Measurements from ENCODE around the gene OXA1L.

- TF ChIP-seq RELA (CRISPR knock-in tag; IDR thresholded peaks at IDR 0.05) (no peak), ZNF44 (CRISPR knock-in tag; IDR thresholded peaks at IDR 0.05) (no peak), PRDM15 (CRISPR knock-in tag; IDR thresholded peaks at IDR 0.05) (no peak), STAT6 (CRISPR knock-in tag; IDR thresholded peaks at IDR 0.05; ENCODE audit: borderline replicate concordance) (no peak), NR2C2 (CRISPR knock-in tag; IDR thresholded peaks at IDR 0.05; ENCODE audit: borderline replicate concordance) (no peak), ATF2 (CRISPR knock-in tag; IDR thresholded peaks at IDR 0.05) (no peak), ZSCAN30 (CRISPR knock-in tag; IDR thresholded peaks at IDR 0.05) (no peak), SP1 (IDR thresholded peaks at IDR 0.05) (no peak), SP1 (CRISPR knock-in tag; IDR thresholded peaks at IDR 0.05) (no peak), CTCF (CRISPR knock-in tag; IDR thresholded peaks at IDR 0.05) (no peak)
Observed at GRCh38 chr14:22723815-22724214, 42.7 kb upstream of the OXA1L start.

Data from HepG2 (cell line).